ENCODE data around the gene MRPS14.
A peak's percentile ranks its signal among the peaks of the same experiment; 100 is the strongest.
"Not testable (repeated sequence)": the region's sequence is repeated elsewhere in the genome, so short reads cannot be mapped to it uniquely, and the experiment has no call there.

Gene MRPS14

GRCh38 chr1:175023043-175023921, at the start of gene MRPS14:
Gene MRPS14 (minus strand): TSS chr1:175023425. CDS start chr1:175023408, 17 bp downstream.
- DNase-seq = peak; percentile 97 to 100 (median 99)

GRCh38 chr1:175072099-175072951, 49.1 kb upstream of the MRPS14 start:
- DNase-seq = peak; percentile 25 to 39 (median 33)

- no peak for DNase-seq
Measured at GRCh38 chr1:175071276-175071943, 48.2 kb upstream of the MRPS14 start.

GRCh38 chr1:175070818-175071217, 47.6 kb upstream of the MRPS14 start:
- DNase-seq = no peak

GRCh38 chr1:175067362-175068106, 44.3 kb upstream of the MRPS14 start, which contains the start of gene TNN:
Gene TNN (plus strand): TSS chr1:175067833. CDS start chr1:175077419, 9,586 bp downstream.
- no peak for DNase-seq

GRCh38 chr1:175062858-175063257, 39.6 kb upstream of the MRPS14 start:
- DNase-seq = no peak

GRCh38 chr1:175062339-175062738, 39.1 kb upstream of the MRPS14 start:
- no peak for DNase-seq

GRCh38 chr1:175054736-175055135, 31.5 kb upstream of the MRPS14 start:
- DNase-seq = no peak

GRCh38 chr1:175050992-175051391, 27.8 kb upstream of the MRPS14 start:
- DNase-seq = no peak

- DNase-seq = no peak
Measured at GRCh38 chr1:175045519-175045918, 22.3 kb upstream of the MRPS14 start.

GRCh38 chr1:175045097-175045496, 21.9 kb upstream of the MRPS14 start:
- no peak for DNase-seq

GRCh38 chr1:175044591-175044990, 21.4 kb upstream of the MRPS14 start:
- DNase-seq = not testable (repeated sequence)

GRCh38 chr1:175043824-175044223, 20.6 kb upstream of the MRPS14 start:
- DNase-seq = no peak

- no peak for DNase-seq
Measured at GRCh38 chr1:175042650-175043049, 19.4 kb upstream of the MRPS14 start.

- no peak for DNase-seq
Measured at GRCh38 chr1:175040324-175040879, 17.2 kb upstream of the MRPS14 start.

- no peak for DNase-seq
Measured at GRCh38 chr1:175037416-175037815, 14.2 kb upstream of the MRPS14 start.

GRCh38 chr1:175036476-175036875, 13.3 kb upstream of the MRPS14 start:
- no peak for DNase-seq

- no peak for DNase-seq
Measured at GRCh38 chr1:175035865-175036264, 12.6 kb upstream of the MRPS14 start.

GRCh38 chr1:175034775-175035174, 11.6 kb upstream of the MRPS14 start:
- no peak for DNase-seq

GRCh38 chr1:175033953-175034352, 10.7 kb upstream of the MRPS14 start:
- peak in 2 of 3 experiments; percentile 4 to 49 for DNase-seq

GRCh38 chr1:175024773-175025172, 1.5 kb upstream of the MRPS14 start:
- no peak for DNase-seq

GRCh38 chr1:175023922-175024242, 657 bp upstream of the MRPS14 start:
- not testable (repeated sequence) for DNase-seq

Measured in NCI-H1417 (cell line).